NCI-H1436 (cell line): Measurements from ENCODE around the gene HAUS8.
"Not testable (repeated sequence)": the region's sequence is repeated elsewhere in the genome, so short reads cannot be mapped to it uniquely, and the experiment has no call there.

Experiments used
- DNase-seq: peaks from one replicate; lab custom pipeline; 2025; lab: John Stamatoyannopoulos, UW

Gene HAUS8

GRCh38 chr19:17035842-17036424 is 39.3 kb downstream of the HAUS8 start:
- no peak for DNase-seq

GRCh38 chr19:17031741-17032140 is 43.5 kb downstream of the HAUS8 start:
- no peak for DNase-seq

GRCh38 chr19:17027535-17027975 is 47.7 kb downstream of the HAUS8 start:
- no peak for DNase-seq

GRCh38 chr19:17026706-17027534 is 48.3 kb downstream of the HAUS8 start, which contains the start of gene CPAMD8:
TSS of gene CPAMD8 (minus strand) at chr19:17026810. CDS start at chr19:17026642, 168 bp downstream.
- DNase-seq = no peak

- DNase-seq = no peak
Measured at GRCh38 chr19:17025991-17026658, 49.1 kb downstream of the HAUS8 start.

- no peak for DNase-seq
Measured at GRCh38 chr19:17025361-17025760, 49.9 kb downstream of the HAUS8 start.

- DNase-seq = not testable (repeated sequence)
Measured at GRCh38 chr19:17024941-17025340, 50.3 kb downstream of the HAUS8 start.

GRCh38 chr19:17023805-17024204 is 51.4 kb downstream of the HAUS8 start:
- no peak for DNase-seq

- no peak for DNase-seq
Measured at GRCh38 chr19:17022738-17023137, 52.5 kb downstream of the HAUS8 start.

GRCh38 chr19:17021793-17022590 is 53.3 kb downstream of the HAUS8 start:
- DNase-seq = no peak

- DNase-seq = no peak
Measured at GRCh38 chr19:17021328-17021727, 53.9 kb downstream of the HAUS8 start.

GRCh38 chr19:17020823-17021222 is 54.4 kb downstream of the HAUS8 start:
- no peak for DNase-seq

- DNase-seq = no peak
Measured at GRCh38 chr19:17020385-17020784, 54.9 kb downstream of the HAUS8 start.

- not testable (repeated sequence) for DNase-seq
Measured at GRCh38 chr19:17014212-17014861, 60.9 kb downstream of the HAUS8 start.

- no peak for DNase-seq
Measured at GRCh38 chr19:17011485-17011884, 63.8 kb downstream of the HAUS8 start.

GRCh38 chr19:17006579-17006978 is 68.7 kb downstream of the HAUS8 start:
- DNase-seq = no peak

- DNase-seq = no peak
Measured at GRCh38 chr19:17005000-17005399, 70.3 kb downstream of the HAUS8 start.

- no peak for DNase-seq
Measured at GRCh38 chr19:17004386-17004785, 70.9 kb downstream of the HAUS8 start.

- DNase-seq = no peak
Measured at GRCh38 chr19:17002455-17002854, 72.8 kb downstream of the HAUS8 start.

GRCh38 chr19:17001603-17002183 is 73.6 kb downstream of the HAUS8 start:
- no peak for DNase-seq
